PC-3 (cell line): Measurements from ENCODE around the gene MACIR. TPM values are rescaled to one million over a fixed set of nuclear protein-coding genes. Genes with fewer than 3 reads are reported as not detected.

Experiments used
- total RNA-seq: library from RNA; depleted of rRNA; stranded (reverse); fragments of >200 nt; gene quantifications from 2 replicates; pipeline ENCODE4 v1.2.3, GENCODE V29; 2014; rRNA removed

MACIR gene
- total RNA-seq, 1 experiment from 2014 or later, result 22.2 TPM

Other genes starting within 250 kb of the MACIR start
- 3.9 and 6.2 TPM in 2 replicates for gene GIN1, start 138.6 kb upstream of the MACIR start, total RNA-seq
- gene PPIP5K2, start 138.5 kb upstream of the MACIR start, total RNA-seq, result 40.4 and 52.2 TPM in 2 replicates